ENCODE results near the gene TNS3. TPM values are rescaled to one million over a fixed set of nuclear protein-coding genes. Genes with fewer than 3 reads are reported as not detected.
A peak's percentile ranks its signal among the peaks of the same experiment; 100 is the strongest.

TNS3 gene
- total and polyA plus RNA-seq, 7 donors: 17.4 to 43.8 (median 28.8) TPM

DNA sequence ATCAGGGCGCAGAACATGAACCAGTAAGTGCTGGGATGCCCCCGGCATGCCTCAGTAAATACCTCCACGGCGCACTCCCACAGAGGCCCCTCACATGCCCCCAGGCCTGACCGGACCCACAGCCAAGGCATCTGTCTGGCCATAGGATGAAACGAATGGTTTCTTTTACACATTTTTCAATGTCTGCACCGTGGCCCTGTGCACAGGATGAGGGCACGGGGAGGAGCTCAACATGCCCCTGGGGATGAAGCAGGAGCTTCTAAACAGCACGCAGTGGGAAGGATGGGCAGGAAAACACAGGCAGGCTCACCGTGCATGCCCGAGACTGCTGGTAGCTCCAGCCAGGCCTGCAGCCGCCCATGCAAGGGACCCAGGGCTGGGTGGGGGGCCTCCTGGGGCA lies 283.3 kb downstream of the TNS3 start:
- peaks cover 0 to 23% (median 19%) of the 10 kb centered on the region in 4 donors for H3K4me1 ChIP-seq
- TF ChIP-seq POLR2A (IDR thresholded peaks at IDR 0.05) (no peak), EP300 (IDR thresholded peaks at IDR 0.05) (no peak), POLR2AphosphoS5 (IDR thresholded peaks at IDR 0.05) (no peak)
- TF ChIP-seq, protein P1, sequence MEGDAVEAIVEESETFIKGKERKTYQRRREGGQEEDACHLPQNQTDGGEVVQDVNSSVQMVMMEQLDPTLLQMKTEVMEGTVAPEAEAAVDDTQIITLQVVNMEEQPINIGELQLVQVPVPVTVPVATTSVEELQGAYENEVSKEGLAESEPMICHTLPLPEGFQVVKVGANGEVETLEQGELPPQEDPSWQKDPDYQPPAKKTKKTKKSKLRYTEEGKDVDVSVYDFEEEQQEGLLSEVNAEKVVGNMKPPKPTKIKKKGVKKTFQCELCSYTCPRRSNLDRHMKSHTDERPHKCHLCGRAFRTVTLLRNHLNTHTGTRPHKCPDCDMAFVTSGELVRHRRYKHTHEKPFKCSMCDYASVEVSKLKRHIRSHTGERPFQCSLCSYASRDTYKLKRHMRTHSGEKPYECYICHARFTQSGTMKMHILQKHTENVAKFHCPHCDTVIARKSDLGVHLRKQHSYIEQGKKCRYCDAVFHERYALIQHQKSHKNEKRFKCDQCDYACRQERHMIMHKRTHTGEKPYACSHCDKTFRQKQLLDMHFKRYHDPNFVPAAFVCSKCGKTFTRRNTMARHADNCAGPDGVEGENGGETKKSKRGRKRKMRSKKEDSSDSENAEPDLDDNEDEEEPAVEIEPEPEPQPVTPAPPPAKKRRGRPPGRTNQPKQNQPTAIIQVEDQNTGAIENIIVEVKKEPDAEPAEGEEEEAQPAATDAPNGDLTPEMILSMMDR (IDR thresholded peaks at IDR 0.05): no peak
- DNase-seq: peak; percentile 53
- H3K27ac ChIP-seq: no peak overlapping the region
- no peaks in the 10 kb centered on the region for H3K27me3 ChIP-seq
- H3K36me3 ChIP-seq: peaks cover 7 to 63% (median 14%) of the 10 kb centered on the region in 4 donors
- intact Hi-C loops (cut with DNase I): no loop called here
- 92 to 94% methylated on average over 12 of the region's 12 CpGs for WGBS, 2 donors
- no peak overlapping the region for H3K4me3 ChIP-seq
- H3K9me3 ChIP-seq: no peaks in the 10 kb centered on the region

GRCh38 chr7:47297120-47297519 lies 284.8 kb downstream of the TNS3 start:
- Histone ChIP-seq H3K36me3 (peaks cover 0 to 65% (median 11%) of the 10 kb centered on the region in 4 donors), H3K4me1 (peaks cover 0 to 36% (median 27%) of the 10 kb centered on the region in 4 donors), H3K9me3 (no peaks in the 10 kb centered on the region), H3K27me3 (no peaks in the 10 kb centered on the region), H3K27ac (no peak overlapping the region), H3K4me3 (no peak overlapping the region)
- no peak for DNase-seq
- TF ChIP-seq POLR2AphosphoS5 (IDR thresholded peaks at IDR 0.05) (no peak), POLR2A (IDR thresholded peaks at IDR 0.05) (no peak), EP300 (IDR thresholded peaks at IDR 0.05) (no peak)
- TF ChIP-seq, protein P1 (IDR thresholded peaks at IDR 0.05): no peak
- 94 to 95% methylated on average over 8 of the region's 8 CpGs for WGBS, 2 donors
- intact Hi-C loops (cut with DNase I): no loop called here

- 94 to 95% methylated on average over 7 of the region's 7 CpGs for WGBS, 2 donors
- H3K9me3 ChIP-seq: no peaks in the 10 kb centered on the region
- no peaks in the 10 kb centered on the region for H3K27me3 ChIP-seq
- H3K4me3 ChIP-seq: no peak overlapping the region
- H3K4me1 ChIP-seq: peaks cover 0 to 42% (median 31%) of the 10 kb centered on the region in 4 donors
- peak overlapping the region in 1 of 4 donors; percentile 85 for H3K27ac ChIP-seq
- intact Hi-C loops (cut with DNase I): no loop called here
- no peak for DNase-seq
- TF ChIP-seq POLR2A (IDR thresholded peaks at IDR 0.05) (no peak), POLR2AphosphoS5 (IDR thresholded peaks at IDR 0.05) (no peak), EP300 (IDR thresholded peaks at IDR 0.05) (no peak)
- TF ChIP-seq, protein P1 (IDR thresholded peaks at IDR 0.05): no peak
- H3K36me3 ChIP-seq: peaks cover 0 to 66% (median 13%) of the 10 kb centered on the region in 4 donors
Observed at GRCh38 chr7:47295606-47296005, 286.3 kb downstream of the TNS3 start.

DNA sequence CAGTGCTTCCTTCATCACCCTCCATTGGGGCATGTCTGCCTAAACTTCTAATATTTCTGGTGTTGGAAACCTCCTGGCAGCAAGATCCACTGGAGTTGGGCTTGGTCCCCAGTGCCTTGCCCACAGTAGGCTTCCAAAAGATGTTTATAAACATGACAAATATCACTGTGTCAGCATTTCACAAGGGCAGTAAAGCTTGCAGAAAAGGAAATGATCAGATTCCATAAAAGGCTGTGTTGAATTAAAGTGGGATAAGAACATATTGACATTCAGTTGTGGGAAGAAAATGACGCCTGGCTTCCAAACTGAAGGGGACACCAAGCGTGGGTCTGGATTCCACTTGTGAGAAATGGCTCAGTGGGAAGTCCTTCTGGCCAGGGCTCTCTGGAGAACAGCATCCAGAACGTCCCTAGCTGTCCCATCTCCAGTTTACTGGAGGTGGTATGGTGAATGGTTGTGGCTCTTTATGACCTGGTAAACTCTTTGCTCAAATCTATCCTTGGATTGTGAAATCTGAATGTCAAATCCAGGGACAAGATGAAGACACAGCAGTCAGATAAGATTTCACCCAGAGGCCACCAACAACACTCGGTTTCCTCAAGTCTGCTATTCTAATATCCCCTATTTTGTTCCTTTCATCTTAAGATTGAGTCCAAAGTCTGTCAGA lies 287.2 kb downstream of the TNS3 start:
- 74 to 83% methylated on average over 4 of the region's 4 CpGs for WGBS, 2 donors
- DNase-seq: no peak
- TF ChIP-seq, protein P1 (IDR thresholded peaks at IDR 0.05): no peak
- no peak for TF ChIP-seq POLR2A (IDR thresholded peaks at IDR 0.05)
- no peak for TF ChIP-seq EP300 (IDR thresholded peaks at IDR 0.05)
- no peak for TF ChIP-seq POLR2AphosphoS5 (IDR thresholded peaks at IDR 0.05)
- Histone ChIP-seq H3K9me3 (no peaks in the 10 kb centered on the region), H3K27me3 (no peaks in the 10 kb centered on the region), H3K4me3 (no peak overlapping the region), H3K36me3 (peaks cover 0 to 61% (median 13%) of the 10 kb centered on the region in 4 donors), H3K4me1 (peaks cover 0 to 42% (median 31%) of the 10 kb centered on the region in 4 donors), H3K27ac (peak overlapping the region; percentile 37 to 85 (median 58))
- intact Hi-C loops (cut with DNase I): no loop called here
